Fibroblast of lung (primary cell): Measurements from ENCODE around the gene SAP25. TPM values are rescaled to one million over a fixed set of nuclear protein-coding genes. Genes with fewer than 3 reads are reported as not detected.

ENCODE experiments used
- DNase-seq, 2 donors: peaks; one replicate each; pipeline versions ENCODE4 v3.0.0 to v3.0.0-alpha.2; 2010; ENCODE audit warnings: low read depth in 2 of 2
- H2AFZ ChIP-seq: 2 replicates; pipeline ENCODE4 v1.5.1; 2012; ENCODE audit warnings: low read length, control low read depth, inconsistent platforms
- H3K27ac ChIP-seq: 2 replicates; pipeline ENCODE4 v1.5.1; 2011; ENCODE audit warnings: low read length, control low read depth; ENCODE audit not compliant: insufficient read depth
- H3K27me3 ChIP-seq: 2 replicates; pipeline ENCODE4 v1.5.1; 2011; ENCODE audit warnings: mild to moderate bottlenecking, low read length; ENCODE audit not compliant: control insufficient read depth, insufficient read depth
- H3K36me3 ChIP-seq: 2 replicates; pipeline ENCODE4 v1.5.1; 2011; ENCODE audit warnings: low read length; ENCODE audit not compliant: control insufficient read depth, insufficient read depth
- H3K4me1 ChIP-seq: 2 replicates; pipeline ENCODE4 v1.5.1; 2011; ENCODE audit warnings: low read length; ENCODE audit not compliant: control insufficient read depth, insufficient read depth; ENCODE audit errors: extremely low read depth
- H3K4me2 ChIP-seq: 2 replicates; pipeline ENCODE4 v1.5.1; 2011; ENCODE audit warnings: low read length, control low read depth; ENCODE audit not compliant: insufficient read depth; ENCODE audit errors: extremely low read depth
- H3K4me3 ChIP-seq, 4 experiments: fragments of 200-600 bp in 1 of 4; sonication (generic) in 1 of 4; replicated peaks in 1 of 4; 2 replicates each; pipeline ENCODE4 v1.5.1; 2011 to 2016; ENCODE audit warnings: low read length in 4 of 4, low read depth in 3 of 4, mild to moderate bottlenecking in 3 of 4, control low read depth in 2 of 4, inconsistent platforms in 1 of 4, mixed read lengths in 1 of 4; ENCODE audit not compliant: insufficient read depth in 1 of 4; ENCODE audit errors: control extremely low read depth in 1 of 4
- H3K79me2 ChIP-seq: 2 replicates; pipeline ENCODE4 v1.5.1; 2012; ENCODE audit warnings: mild to moderate bottlenecking, low read length, inconsistent platforms; ENCODE audit not compliant: control insufficient read depth, insufficient read depth
- H3K9ac ChIP-seq: 2 replicates; pipeline ENCODE4 v1.5.1; 2011; ENCODE audit warnings: mild to moderate bottlenecking, low read length, control low read depth; ENCODE audit not compliant: insufficient read depth
- H3K9me3 ChIP-seq: 2 replicates; pipeline ENCODE4 v1.5.1; 2012; ENCODE audit warnings: low read depth, low read length; ENCODE audit not compliant: control insufficient read depth, insufficient read depth
- H4K20me1 ChIP-seq: 2 replicates; pipeline ENCODE4 v1.5.1; 2011; ENCODE audit warnings: low read length; ENCODE audit not compliant: control insufficient read depth, insufficient read depth; ENCODE audit errors: extremely low read depth
- CTCF ChIP-seq, 2 donors: IDR thresholded peaks in 1 of 2; conservative IDR thresholded peaks in 1 of 2; 1 replicate in 1 of 2; 2 replicates in 1 of 2; pipeline ENCODE4 v1.5.1; 2011 to 2012; ENCODE audit warnings: low read length in 2 of 2, control low read depth in 1 of 2, inconsistent platforms in 1 of 2, low read depth in 1 of 2, mild to moderate bottlenecking in 1 of 2
- EZH2 ChIP-seq: IDR thresholded peaks from 2 replicates; pipeline ENCODE4 v1.5.1; 2012; ENCODE audit warnings: low read length, control low read depth, mild to moderate bottlenecking; ENCODE audit errors: missing control alignments
- polyA plus RNA-seq, 2 donors: library from polyadenylated mRNA; depleted of rRNA in 1 of 2; stranded (reverse) in 1 of 2; unstranded in 1 of 2; fragments of >200 nt; gene quantifications; 2 replicates each; pipeline ENCODE4 v1.2.1, GENCODE V29; 2011 to 2012; ENCODE audit warnings: missing spikeins in 1 of 2
- total RNA-seq: library from RNA; depleted of rRNA; stranded (reverse); fragments of >200 nt; gene quantifications from 2 replicates; pipeline ENCODE4 v1.2.1, GENCODE V29; 2014

The SAP25 gene
- total and polyA plus RNA-seq, 2 donors (not counting 1 experiment from before 2014, with no cell fraction given) = 0.22 TPM; not detected in 1

GRCh38 chr7:100609958-100610357 is 36.3 kb upstream of the SAP25 start:
- peaks cover 19% of the 10 kb centered on the region for H3K36me3 ChIP-seq
- no peaks in the 10 kb centered on the region for H3K27me3 ChIP-seq
- H2AFZ ChIP-seq = no peak overlapping the region
- no peak for DNase-seq
- H3K9me3 ChIP-seq = no peaks in the 10 kb centered on the region
- no peak overlapping the region for H3K9ac ChIP-seq
- H3K4me3 ChIP-seq = no peak overlapping the region
- H4K20me1 ChIP-seq = no peaks in the 10 kb centered on the region
- peaks cover 2% of the 10 kb centered on the region for H3K4me1 ChIP-seq
- H3K79me2 ChIP-seq = peaks cover 4% of the 10 kb centered on the region
- H3K27ac ChIP-seq = no peak overlapping the region
- no peak overlapping the region for H3K4me2 ChIP-seq
- TF ChIP-seq EZH2 = no peak
- TF ChIP-seq CTCF (conservative IDR thresholded peaks at IDR 0.05 in 1 of 2, IDR thresholded peaks at IDR 0.05 in 1 of 2; ENCODE audit: low read depth in 1 of 2, low read length in 2 of 2) = no peak

- no peak for DNase-seq
- H3K9ac ChIP-seq = no peak overlapping the region
- H3K36me3 ChIP-seq = peaks cover 19% of the 10 kb centered on the region
- peaks cover 2% of the 10 kb centered on the region for H3K4me1 ChIP-seq
- TF ChIP-seq EZH2 (no peak), CTCF (conservative IDR thresholded peaks at IDR 0.05 in 1 of 2, IDR thresholded peaks at IDR 0.05 in 1 of 2; ENCODE audit: low read depth in 1 of 2, low read length in 2 of 2) (no peak)
- H3K27me3 ChIP-seq = no peaks in the 10 kb centered on the region
- no peak overlapping the region for H2AFZ ChIP-seq
- no peak overlapping the region for H3K4me3 ChIP-seq
- H3K27ac ChIP-seq = no peak overlapping the region
- peaks cover 20% of the 10 kb centered on the region for H3K79me2 ChIP-seq
- no peak overlapping the region for H3K4me2 ChIP-seq
- no peaks in the 10 kb centered on the region for H4K20me1 ChIP-seq
- no peaks in the 10 kb centered on the region for H3K9me3 ChIP-seq
These were observed 33.4 kb upstream of the SAP25 start for GRCh38 chr7:100607111-100607510.

GRCh38 chr7:100606313-100606712 is 32.6 kb upstream of the SAP25 start:
- H3K79me2 ChIP-seq = peaks cover 20% of the 10 kb centered on the region
- H3K9me3 ChIP-seq = no peaks in the 10 kb centered on the region
- no peak overlapping the region for H3K9ac ChIP-seq
- no peak overlapping the region for H2AFZ ChIP-seq
- no peaks in the 10 kb centered on the region for H4K20me1 ChIP-seq
- peaks cover 4% of the 10 kb centered on the region for H3K4me1 ChIP-seq
- peaks cover 19% of the 10 kb centered on the region for H3K36me3 ChIP-seq
- no peak overlapping the region for H3K4me2 ChIP-seq
- H3K4me3 ChIP-seq = no peak overlapping the region
- TF ChIP-seq EZH2 (no peak), CTCF (conservative IDR thresholded peaks at IDR 0.05 in 1 of 2, IDR thresholded peaks at IDR 0.05 in 1 of 2; ENCODE audit: low read depth in 1 of 2, low read length in 2 of 2) (no peak)
- no peaks in the 10 kb centered on the region for H3K27me3 ChIP-seq
- H3K27ac ChIP-seq = no peak overlapping the region
- DNase-seq = no peak
